Activated CD8-positive, alpha-beta memory T cell treated with anti-CD3 and anti-CD28 coated beads for 48 hours (primary cell): ENCODE data around the gene EXT2.

ENCODE experiments used
- DNase-seq, 3 experiments: peaks; one replicate each; pipeline ENCODE4 v3.0.0-alpha.2; 2020; ENCODE audit warnings: low read depth in 2 of 3, low spot score in 2 of 3

Gene EXT2

GRCh38 chr11:44285756-44286155 is 190.3 kb downstream of the EXT2 start:
- no peak for DNase-seq

DNA sequence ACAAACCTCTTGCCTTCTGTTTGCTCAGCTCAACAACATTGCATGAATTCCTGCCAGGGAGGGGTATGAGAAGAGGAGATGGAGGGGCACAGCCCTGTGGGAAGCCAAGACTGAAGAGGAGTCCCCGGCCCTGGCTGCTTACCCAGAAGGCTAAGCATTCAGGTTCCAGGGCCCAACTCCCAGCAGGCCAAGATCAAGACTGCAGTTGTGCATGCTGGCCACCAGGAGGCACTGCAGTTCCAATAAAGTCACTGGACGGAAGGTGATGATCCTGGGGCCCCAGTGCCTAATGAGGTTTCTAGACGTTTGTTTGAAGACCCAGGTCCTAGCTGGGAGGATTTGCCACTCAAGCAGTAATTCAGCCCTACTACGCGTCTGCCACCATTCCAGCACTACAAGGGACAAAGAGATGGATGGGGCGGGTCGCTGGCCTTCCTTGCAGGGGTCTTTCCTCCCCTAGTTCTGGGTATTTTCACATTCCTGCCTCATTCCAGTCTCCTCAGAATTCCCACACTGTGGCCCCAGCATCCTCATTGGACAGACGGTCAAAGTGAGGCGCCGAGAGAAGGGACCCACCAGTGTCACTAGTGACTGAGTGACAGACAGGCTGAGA is 190.9 kb downstream of the EXT2 start:
- DNase-seq = peak in 1 of 3 experiments; percentile 53

GRCh38 chr11:44286911-44287310 is 191.4 kb downstream of the EXT2 start:
- no peak for DNase-seq

DNA sequence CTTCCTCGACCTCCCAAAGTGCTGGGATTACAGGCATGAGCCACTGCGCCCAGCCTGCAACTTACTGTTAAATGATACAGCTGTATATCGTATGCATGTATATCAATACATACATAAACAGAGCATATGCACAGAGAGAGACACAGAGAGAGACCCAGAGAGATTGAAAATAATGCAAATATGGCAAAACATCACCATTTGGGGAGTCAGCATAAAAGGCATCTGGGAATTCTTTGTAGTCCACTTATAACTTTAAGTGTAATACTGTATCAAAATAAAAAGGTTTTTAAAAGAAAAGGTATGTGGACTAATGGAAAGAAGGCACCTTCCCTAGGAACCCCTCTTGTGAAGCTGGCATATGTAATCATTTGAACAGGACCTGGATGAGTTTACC is 192.7 kb downstream of the EXT2 start:
- no peak for DNase-seq

DNA sequence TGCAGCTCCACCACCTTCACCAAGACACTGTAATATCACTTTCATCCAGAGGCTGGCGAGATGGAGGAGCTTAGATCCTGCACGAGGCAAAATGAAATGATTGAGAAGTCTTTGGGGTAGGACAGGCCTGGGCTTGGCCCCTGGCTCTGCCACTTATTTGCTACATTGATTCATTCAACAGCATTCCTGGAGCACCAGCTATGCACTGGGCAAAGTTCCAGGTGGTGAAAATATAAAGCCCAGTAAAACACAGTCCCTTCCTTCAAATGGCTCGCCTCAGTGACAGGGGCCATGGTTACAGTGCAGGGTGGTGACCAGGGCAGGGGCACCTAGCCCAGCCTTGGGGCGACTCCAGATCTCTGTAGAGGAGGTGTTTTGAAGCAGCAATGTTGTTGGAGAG is 194.7 kb downstream of the EXT2 start:
- no peak for DNase-seq
